Glomerular visceral epithelial cell (primary cell): ENCODE measurements around the gene CANX.
A peak's percentile ranks its signal among the peaks of the same experiment; 100 is the strongest.
"Not testable (repeated sequence)": the region's sequence is repeated elsewhere in the genome, so short reads cannot be mapped to it uniquely, and the experiment has no call there.

ENCODE experiments used
- DNase-seq: peaks from one replicate; pipeline ENCODE4 v3.0.0-alpha.2; 2016; ENCODE audit errors: extremely low spot score

Gene CANX

GRCh38 chr5:179699616-179700237 lies 960 bp downstream of the CANX start:
- peak; percentile 42 for DNase-seq

GRCh38 chr5:179700401-179700918 lies 1.7 kb downstream of the CANX start:
- no peak for DNase-seq

- DNase-seq, result no peak
These were observed 17.5 kb downstream of the CANX start for GRCh38 chr5:179716286-179716685.

GRCh38 chr5:179720222-179720621 lies 21.5 kb downstream of the CANX start:
- no peak for DNase-seq

- no peak for DNase-seq
These were observed 25.4 kb downstream of the CANX start for GRCh38 chr5:179724163-179724562.

- no peak for DNase-seq
These were observed 28.3 kb downstream of the CANX start for GRCh38 chr5:179727106-179727505.

- DNase-seq, result no peak
These were observed 30.5 kb downstream of the CANX start for GRCh38 chr5:179729303-179729702.

- no peak for DNase-seq
These were observed 31.0 kb downstream of the CANX start for GRCh38 chr5:179729727-179730126.

GRCh38 chr5:179730356-179730755 lies 31.6 kb downstream of the CANX start:
- DNase-seq, result no peak

GRCh38 chr5:179730852-179731251 lies 32.1 kb downstream of the CANX start:
- DNase-seq, result no peak

GRCh38 chr5:179731791-179732411 lies 33.1 kb downstream of the CANX start:
- DNase-seq, result no peak

- peak; percentile 100 for DNase-seq
These were observed 33.7 kb downstream of the CANX start, which contains the start of gene MAML1 for GRCh38 chr5:179732412-179732917. TSS of gene MAML1 (plus strand) at chr5:179732822. CDS start at chr5:179733113, 291 bp downstream.

- peak; percentile 37 for DNase-seq
These were observed 34.4 kb downstream of the CANX start for GRCh38 chr5:179732918-179733771.

GRCh38 chr5:179733772-179734126 lies 35.0 kb downstream of the CANX start:
- peak; percentile 34 for DNase-seq

- no peak for DNase-seq
These were observed 35.9 kb downstream of the CANX start for GRCh38 chr5:179734536-179735164.

GRCh38 chr5:179738742-179739141 lies 40.0 kb downstream of the CANX start:
- DNase-seq, result no peak

- DNase-seq, result not testable (repeated sequence)
These were observed 45.3 kb downstream of the CANX start for GRCh38 chr5:179744106-179744505.

GRCh38 chr5:179746872-179747271 lies 48.1 kb downstream of the CANX start:
- no peak for DNase-seq

GRCh38 chr5:179747811-179748210 lies 49.0 kb downstream of the CANX start:
- DNase-seq, result no peak

GRCh38 chr5:179749857-179750508 lies 51.2 kb downstream of the CANX start:
- no peak for DNase-seq

GRCh38 chr5:179753971-179754370 lies 55.2 kb downstream of the CANX start:
- no peak for DNase-seq
